Loucy (cell line): Measurements from ENCODE around the gene VARS1.

ENCODE experiments used
- H2AFZ ChIP-seq: fragments of 200-600 bp; sonication (generic); 2 replicates; pipeline ENCODE4 v1.6.0; 2016; ENCODE audit warnings: antibody characterized with exemption, mild to moderate bottlenecking, low read length, moderate library complexity
- H3F3A ChIP-seq: fragments of 200-600 bp; 2 replicates; pipeline ENCODE4 v1.6.0; 2016; ENCODE audit warnings: antibody characterized with exemption, low read depth, mild to moderate bottlenecking
- H3K27me3 ChIP-seq: fragments of 200-600 bp; sonication (generic); 2 replicates; pipeline ENCODE4 v1.6.1; 2014; ENCODE audit warnings: low read length, mild to moderate bottlenecking; ENCODE audit not compliant: insufficient read depth, poor library complexity, severe bottlenecking
- H3K36me3 ChIP-seq: fragments of 200-600 bp; sonication (generic); 2 replicates; pipeline ENCODE4 v1.6.1; 2016; ENCODE audit warnings: low read length; ENCODE audit not compliant: insufficient read depth
- H3K4me1 ChIP-seq: fragments of 200-600 bp; sonication (generic); 2 replicates; pipeline ENCODE4 v1.5.1; 2014; ENCODE audit warnings: low read length, mild to moderate bottlenecking; ENCODE audit not compliant: insufficient read depth, poor library complexity, severe bottlenecking
- H3K4me2 ChIP-seq: fragments of 200-600 bp; sonication (generic); 2 replicates; pipeline ENCODE4 v1.6.0; 2014; ENCODE audit warnings: antibody characterized with exemption, low read length, low read depth, mild to moderate bottlenecking; ENCODE audit not compliant: poor library complexity, severe bottlenecking
- H3K4me3 ChIP-seq: fragments of 200-600 bp; sonication (generic); 2 replicates; pipeline ENCODE4 v1.5.1; 2014; ENCODE audit warnings: low read length, mild to moderate bottlenecking, mixed read lengths; ENCODE audit not compliant: poor library complexity, severe bottlenecking
- H3K79me2 ChIP-seq: fragments of 200-600 bp; sonication (generic); 2 replicates; pipeline ENCODE4 v1.6.1; 2014; ENCODE audit warnings: low read length; ENCODE audit not compliant: insufficient read depth
- H3K9ac ChIP-seq: fragments of 200-600 bp; sonication (generic); 2 replicates; pipeline ENCODE4 v1.6.0; 2014; ENCODE audit warnings: mild to moderate bottlenecking, low read depth, low read length, moderate library complexity; ENCODE audit not compliant: poor library complexity, severe bottlenecking
- H3K9me2 ChIP-seq: fragments of 200-600 bp; sonication (generic); replicated peaks from 2 replicates; pipeline ENCODE4 v1.6.1; 2016; ENCODE audit warnings: low read depth, low read length, mixed read lengths
- H3K9me3 ChIP-seq: fragments of 200-600 bp; sonication (generic); 2 replicates; pipeline ENCODE4 v1.6.1; 2014; ENCODE audit warnings: mild to moderate bottlenecking, antibody characterized with exemption, low read length, low read depth; ENCODE audit not compliant: insufficient read depth
- H4K20me1 ChIP-seq: fragments of 200-600 bp; sonication (generic); 2 replicates; pipeline ENCODE4 v1.6.0; 2014; ENCODE audit warnings: antibody characterized with exemption, low read length, mild to moderate bottlenecking; ENCODE audit not compliant: insufficient read depth, poor library complexity, severe bottlenecking
- EZH2phosphoT487 ChIP-seq: fragments of 200-600 bp; IDR thresholded peaks from 2 replicates; pipeline ENCODE4 v1.6.1; 2018; ENCODE audit warnings: antibody characterized with exemption, mild to moderate bottlenecking, moderate library complexity, borderline replicate concordance
- TF ChIP-seq, protein P1 (sequence below): fragments of 200-600 bp; sonication (generic); conservative IDR thresholded peaks from 2 replicates; pipeline ENCODE4 v1.5.1; 2014; ENCODE audit warnings: mild to moderate bottlenecking, antibody characterized with exemption, low read length

VARS1 gene

DNA sequence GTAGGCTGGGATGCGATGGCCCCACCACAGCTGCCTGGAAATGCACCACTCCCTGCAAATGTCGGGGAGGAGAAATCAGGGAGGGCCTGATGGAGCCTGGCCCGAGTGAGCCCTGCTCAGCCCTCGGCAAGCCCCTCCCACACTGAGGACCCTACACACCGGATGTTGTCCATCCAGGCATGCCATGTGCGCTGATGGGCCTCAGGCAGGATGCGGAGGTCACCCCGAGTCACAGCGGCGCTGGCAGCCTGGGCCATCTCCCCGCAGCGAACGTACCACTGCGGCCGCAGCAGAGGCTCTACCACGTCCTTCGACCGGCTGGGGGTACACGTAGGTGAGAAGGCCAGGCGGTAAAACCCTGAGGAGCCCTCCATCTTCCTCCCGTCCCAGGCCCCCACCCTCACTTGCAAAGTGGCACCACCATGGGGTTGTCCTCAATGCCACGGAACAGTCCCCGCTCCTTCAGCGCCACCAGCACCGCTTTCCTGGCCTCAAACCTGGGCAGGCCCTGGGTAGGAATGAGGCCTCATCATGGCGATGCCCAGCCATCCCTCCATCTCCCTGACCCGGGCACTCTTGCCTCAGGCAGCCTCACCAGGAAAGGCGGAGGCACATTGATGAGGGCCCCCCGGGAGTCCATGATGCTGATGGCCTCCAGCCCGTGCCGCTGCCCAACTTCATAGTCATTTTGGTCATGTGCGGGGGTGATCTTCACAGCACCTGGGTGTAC is 13.3 kb downstream of the VARS1 start:
- H3K9me3 ChIP-seq = no peaks in the 10 kb centered on the region
- H4K20me1 ChIP-seq = no peaks in the 10 kb centered on the region
- no peak overlapping the region for H3K9ac ChIP-seq
- H3K4me1 ChIP-seq = peaks cover 2% of the 10 kb centered on the region
- H3K4me3 ChIP-seq = no peak overlapping the region
- peaks cover 55% of the 10 kb centered on the region; the same call in 1 of the 2 replicates for H3K36me3 ChIP-seq
- no peaks in the 10 kb centered on the region for H3K27me3 ChIP-seq
- H3K4me2 ChIP-seq = no peak overlapping the region
- H2AFZ ChIP-seq = no peak overlapping the region
- no peaks in the 10 kb centered on the region for H3K9me2 ChIP-seq
- TF ChIP-seq, protein P1, sequence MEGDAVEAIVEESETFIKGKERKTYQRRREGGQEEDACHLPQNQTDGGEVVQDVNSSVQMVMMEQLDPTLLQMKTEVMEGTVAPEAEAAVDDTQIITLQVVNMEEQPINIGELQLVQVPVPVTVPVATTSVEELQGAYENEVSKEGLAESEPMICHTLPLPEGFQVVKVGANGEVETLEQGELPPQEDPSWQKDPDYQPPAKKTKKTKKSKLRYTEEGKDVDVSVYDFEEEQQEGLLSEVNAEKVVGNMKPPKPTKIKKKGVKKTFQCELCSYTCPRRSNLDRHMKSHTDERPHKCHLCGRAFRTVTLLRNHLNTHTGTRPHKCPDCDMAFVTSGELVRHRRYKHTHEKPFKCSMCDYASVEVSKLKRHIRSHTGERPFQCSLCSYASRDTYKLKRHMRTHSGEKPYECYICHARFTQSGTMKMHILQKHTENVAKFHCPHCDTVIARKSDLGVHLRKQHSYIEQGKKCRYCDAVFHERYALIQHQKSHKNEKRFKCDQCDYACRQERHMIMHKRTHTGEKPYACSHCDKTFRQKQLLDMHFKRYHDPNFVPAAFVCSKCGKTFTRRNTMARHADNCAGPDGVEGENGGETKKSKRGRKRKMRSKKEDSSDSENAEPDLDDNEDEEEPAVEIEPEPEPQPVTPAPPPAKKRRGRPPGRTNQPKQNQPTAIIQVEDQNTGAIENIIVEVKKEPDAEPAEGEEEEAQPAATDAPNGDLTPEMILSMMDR = no peak
- TF ChIP-seq EZH2phosphoT487 = no peak
- no peaks in the 10 kb centered on the region for H3K79me2 ChIP-seq
- no peaks in the 10 kb centered on the region for H3F3A ChIP-seq

DNA sequence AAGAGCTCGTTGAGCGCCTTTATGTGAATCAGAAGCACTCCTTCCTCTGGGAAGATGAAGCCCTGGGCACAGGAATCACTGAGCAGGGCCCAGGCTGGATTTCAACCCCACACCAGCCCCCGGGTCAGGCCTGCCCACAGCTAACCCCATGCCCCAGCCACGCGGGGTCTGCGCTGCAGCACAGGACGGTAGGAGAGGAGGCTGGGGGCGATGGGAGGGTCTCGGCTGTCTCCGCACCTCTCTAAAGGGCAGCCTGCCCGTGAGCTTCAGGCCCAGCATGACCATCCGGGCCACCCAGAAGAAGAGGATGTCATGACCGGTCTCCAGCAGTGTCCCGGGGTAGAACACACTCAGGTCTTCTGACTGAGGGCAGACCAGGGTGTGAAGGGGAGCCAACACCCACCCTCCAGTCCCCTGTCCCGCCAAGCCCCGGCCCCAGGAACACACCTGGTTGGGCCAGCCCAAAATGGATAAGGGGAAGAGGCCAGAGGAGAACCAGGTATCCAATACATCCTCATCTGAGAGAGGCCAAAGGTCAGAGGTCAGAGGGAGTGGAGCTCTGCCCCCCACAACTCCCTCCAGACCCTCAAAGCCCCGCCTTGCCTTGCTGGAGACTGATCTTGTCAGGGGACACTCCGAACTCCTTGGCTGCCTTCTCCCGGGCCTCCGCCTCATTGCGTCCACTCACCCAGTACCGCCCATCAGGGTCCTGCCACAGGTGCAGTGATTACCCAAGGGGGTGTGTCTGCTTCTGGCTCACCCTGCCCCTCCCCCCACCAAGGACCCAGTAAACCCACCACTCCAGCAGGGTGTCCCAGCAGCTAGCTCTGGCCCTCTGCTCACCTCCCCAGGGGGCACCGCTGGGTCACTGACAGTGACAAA is 14.1 kb downstream of the VARS1 start:
- Histone ChIP-seq H3K4me1 (peaks cover 8% of the 10 kb centered on the region), H3K27me3 (no peaks in the 10 kb centered on the region), H3K9me2 (no peaks in the 10 kb centered on the region), H2AFZ (no peak overlapping the region), H3K4me2 (no peak overlapping the region), H3K9ac (no peak overlapping the region), H3K36me3 (peaks cover 55% of the 10 kb centered on the region; the same call in 1 of the 2 replicates), H3K4me3 (no peak overlapping the region), H4K20me1 (no peaks in the 10 kb centered on the region), H3F3A (no peaks in the 10 kb centered on the region), H3K79me2 (no peaks in the 10 kb centered on the region), H3K9me3 (no peaks in the 10 kb centered on the region)
- TF ChIP-seq, protein P1 = no peak
- TF ChIP-seq EZH2phosphoT487 = no peak

DNA sequence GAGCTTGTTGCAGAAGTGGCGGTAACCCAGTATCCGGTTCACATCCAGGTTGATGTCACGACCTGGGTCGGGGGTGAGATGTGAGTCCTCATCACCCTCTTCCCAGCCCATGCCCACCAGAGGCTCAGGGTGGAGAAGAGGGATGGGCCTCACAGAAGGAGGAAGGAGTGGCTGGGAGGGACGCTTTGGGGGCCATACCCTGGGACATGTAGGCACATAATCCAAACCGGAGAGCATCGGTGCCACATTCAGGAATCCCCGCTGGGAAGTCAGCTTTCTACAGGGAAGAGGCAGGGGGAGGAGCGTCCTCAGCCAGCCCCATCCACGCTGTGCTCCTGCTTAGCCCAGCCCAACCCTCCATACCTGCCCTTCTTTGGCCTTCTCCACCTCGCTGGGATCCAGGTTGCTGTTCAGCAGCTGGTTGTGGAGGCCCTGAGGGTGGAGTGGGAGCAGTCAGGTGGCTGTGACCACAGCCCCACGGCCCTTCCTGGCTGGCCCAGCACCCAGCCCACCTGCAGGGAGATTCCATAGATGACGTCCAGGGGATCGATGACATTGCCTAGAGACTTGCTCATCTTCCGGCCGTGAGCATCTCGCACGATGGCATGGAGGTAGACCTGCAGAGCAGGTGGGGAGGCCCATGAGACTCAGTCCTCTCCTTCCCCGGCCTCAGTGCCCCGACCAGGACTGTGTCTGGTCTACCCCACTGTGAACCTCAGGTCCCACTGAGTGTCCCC is 14.9 kb downstream of the VARS1 start:
- H3K79me2 ChIP-seq = no peaks in the 10 kb centered on the region
- no peaks in the 10 kb centered on the region for H3K9me3 ChIP-seq
- peaks cover 8% of the 10 kb centered on the region for H3K4me1 ChIP-seq
- peaks cover 54% of the 10 kb centered on the region; the same call in 1 of the 2 replicates for H3K36me3 ChIP-seq
- no peak overlapping the region for H3K4me2 ChIP-seq
- H3F3A ChIP-seq = no peaks in the 10 kb centered on the region
- H4K20me1 ChIP-seq = no peaks in the 10 kb centered on the region
- H2AFZ ChIP-seq = no peak overlapping the region
- no peak overlapping the region for H3K9ac ChIP-seq
- no peaks in the 10 kb centered on the region for H3K27me3 ChIP-seq
- H3K4me3 ChIP-seq = no peak overlapping the region
- TF ChIP-seq EZH2phosphoT487 = no peak
- no peaks in the 10 kb centered on the region for H3K9me2 ChIP-seq
